ACC112 (cell line): ENCODE data around the gene LGALS12.
"Not testable (repeated sequence)": the region's sequence is repeated elsewhere in the genome, so short reads cannot be mapped to it uniquely, and the experiment has no call there.

Source experiments
- H2AFZ ChIP-seq: fragments of 200-600 bp; sonication (generic); one replicate; pipeline ENCODE4 v1.6.0; 2017; ENCODE audit warnings: antibody characterized with exemption, low read length; ENCODE audit not compliant: unreplicated experiment
- H3K27ac ChIP-seq: fragments of 200-600 bp; sonication (generic); 2 replicates; pipeline ENCODE4 v1.5.1; 2014; ENCODE audit warnings: low read depth, mild to moderate bottlenecking, antibody characterized with exemption, low read length, moderate library complexity
- H3K27me3 ChIP-seq: fragments of 200-600 bp; sonication (generic); 2 replicates; pipeline ENCODE4 v1.6.1; 2014; ENCODE audit warnings: mild to moderate bottlenecking, antibody characterized with exemption, low read length, moderate library complexity, mixed read lengths; ENCODE audit not compliant: insufficient read depth
- H3K36me3 ChIP-seq: fragments of 200-600 bp; sonication (generic); 2 replicates; pipeline ENCODE4 v1.6.1; 2016; ENCODE audit warnings: mild to moderate bottlenecking, antibody characterized with exemption, low read length, moderate library complexity, mixed read lengths; ENCODE audit not compliant: insufficient read depth
- H3K4me1 ChIP-seq: fragments of 200-600 bp; sonication (generic); one replicate; pipeline ENCODE4 v1.6.1; 2016; ENCODE audit warnings: low read length, mixed read lengths; ENCODE audit not compliant: insufficient read depth, unreplicated experiment, control insufficient read depth
- H3K4me3 ChIP-seq: fragments of 200-600 bp; sonication (generic); 2 replicates; pipeline ENCODE4 v1.5.1; 2014; ENCODE audit warnings: mild to moderate bottlenecking, low read depth, low read length
- H3K79me2 ChIP-seq: fragments of 200-600 bp; sonication (generic); one replicate; pipeline ENCODE4 v1.6.0; 2016; ENCODE audit warnings: low read length; ENCODE audit not compliant: control insufficient read depth, unreplicated experiment, insufficient read depth

Gene LGALS12

GRCh38 chr11:63548178-63548577 lies 42.3 kb downstream of the LGALS12 start:
- H3K27ac ChIP-seq, result no peak overlapping the region
- no peaks in the 10 kb centered on the region for H3K27me3 ChIP-seq
- H3K4me1 ChIP-seq, result no peaks in the 10 kb centered on the region
- no peaks in the 10 kb centered on the region for H3K79me2 ChIP-seq
- no peaks in the 10 kb centered on the region for H3K36me3 ChIP-seq
- H2AFZ ChIP-seq, result no peak overlapping the region
- H3K4me3 ChIP-seq, result no peak overlapping the region

- Histone ChIP-seq H3K27ac (no peak overlapping the region), H3K36me3 (no peaks in the 10 kb centered on the region), H3K4me3 (no peak overlapping the region), H3K4me1 (peaks cover 3% of the 10 kb centered on the region), H3K79me2 (no peaks in the 10 kb centered on the region), H3K27me3 (no peaks in the 10 kb centered on the region), H2AFZ (no peak overlapping the region)
Measured at GRCh38 chr11:63549411-63549810, 43.5 kb downstream of the LGALS12 start.

GRCh38 chr11:63550156-63550700 lies 44.3 kb downstream of the LGALS12 start:
- H3K27me3 ChIP-seq, H3K4me1 ChIP-seq, H3K4me3 ChIP-seq, H3K36me3 ChIP-seq, H3K27ac ChIP-seq, H2AFZ ChIP-seq, H3K79me2 ChIP-seq: not testable (repeated sequence)

- Histone ChIP-seq H3K4me1 (peaks cover 3% of the 10 kb centered on the region), H3K4me3 (no peak overlapping the region), H3K36me3 (no peaks in the 10 kb centered on the region), H2AFZ (no peak overlapping the region), H3K27ac (no peak overlapping the region), H3K79me2 (no peaks in the 10 kb centered on the region), H3K27me3 (0 out of 2 replicates have a peak, but pooled peaks cover 4% of the 10 kb centered on the region)
Measured at GRCh38 chr11:63551091-63551888, 45.4 kb downstream of the LGALS12 start.

- Histone ChIP-seq H3K27me3 (0 out of 2 replicates have a peak, but pooled peaks cover 4% of the 10 kb centered on the region), H3K4me3 (no peak overlapping the region), H3K36me3 (no peaks in the 10 kb centered on the region), H2AFZ (no peak overlapping the region), H3K27ac (no peak overlapping the region), H3K4me1 (peaks cover 3% of the 10 kb centered on the region), H3K79me2 (no peaks in the 10 kb centered on the region)
Measured at GRCh38 chr11:63551889-63552266, 46.0 kb downstream of the LGALS12 start.

- 0 out of 2 replicates have a peak, but pooled peaks cover 4% of the 10 kb centered on the region for H3K27me3 ChIP-seq
- H3K4me1 ChIP-seq, result peaks cover 3% of the 10 kb centered on the region
- H3K79me2 ChIP-seq, result no peaks in the 10 kb centered on the region
- H3K36me3 ChIP-seq, result no peaks in the 10 kb centered on the region
- no peak overlapping the region for H2AFZ ChIP-seq
- no peak overlapping the region for H3K27ac ChIP-seq
- H3K4me3 ChIP-seq, result no peak overlapping the region
Measured at GRCh38 chr11:63552921-63553320, 47.0 kb downstream of the LGALS12 start.

GRCh38 chr11:63553759-63554158 lies 47.9 kb downstream of the LGALS12 start:
- Histone ChIP-seq H2AFZ (no peak overlapping the region), H3K36me3 (no peaks in the 10 kb centered on the region), H3K27me3 (0 out of 2 replicates have a peak, but pooled peaks cover 4% of the 10 kb centered on the region), H3K4me3 (no peak overlapping the region), H3K4me1 (peaks cover 3% of the 10 kb centered on the region), H3K79me2 (no peaks in the 10 kb centered on the region), H3K27ac (no peak overlapping the region)

GRCh38 chr11:63554877-63555223 lies 49.0 kb downstream of the LGALS12 start:
- H2AFZ ChIP-seq, result no peak overlapping the region
- no peaks in the 10 kb centered on the region for H3K36me3 ChIP-seq
- H3K4me1 ChIP-seq, result peaks cover 3% of the 10 kb centered on the region
- no peak overlapping the region for H3K4me3 ChIP-seq
- no peak overlapping the region for H3K27ac ChIP-seq
- H3K27me3 ChIP-seq, result 0 out of 2 replicates have a peak, but pooled peaks cover 4% of the 10 kb centered on the region
- no peaks in the 10 kb centered on the region for H3K79me2 ChIP-seq

- Histone ChIP-seq H3K4me3 (no peak overlapping the region), H3K79me2 (no peaks in the 10 kb centered on the region), H3K36me3 (no peaks in the 10 kb centered on the region), H3K27ac (no peak overlapping the region), H3K27me3 (0 out of 2 replicates have a peak, but pooled peaks cover 4% of the 10 kb centered on the region), H3K4me1 (peaks cover 3% of the 10 kb centered on the region), H2AFZ (no peak overlapping the region)
Measured at GRCh38 chr11:63556404-63557013, 50.6 kb downstream of the LGALS12 start.

- Histone ChIP-seq H3K27ac (no peak overlapping the region), H3K36me3 (no peaks in the 10 kb centered on the region), H3K4me1 (peaks cover 3% of the 10 kb centered on the region), H3K4me3 (no peak overlapping the region), H2AFZ (no peak overlapping the region), H3K79me2 (no peaks in the 10 kb centered on the region), H3K27me3 (0 out of 2 replicates have a peak, but pooled peaks cover 4% of the 10 kb centered on the region)
Measured at GRCh38 chr11:63557570-63557969, 51.7 kb downstream of the LGALS12 start.
